ENCODE measurements around the gene PCBP4. TPM values are rescaled to one million over a fixed set of nuclear protein-coding genes. Genes with fewer than 3 reads are reported as not detected.
A peak's percentile ranks its signal among the peaks of the same experiment; 100 is the strongest.

The PCBP4 gene
- total and polyA plus RNA-seq, 4 experiments from 2014 or later = 13.0 to 20.5 (median 19.1) TPM

DNA sequence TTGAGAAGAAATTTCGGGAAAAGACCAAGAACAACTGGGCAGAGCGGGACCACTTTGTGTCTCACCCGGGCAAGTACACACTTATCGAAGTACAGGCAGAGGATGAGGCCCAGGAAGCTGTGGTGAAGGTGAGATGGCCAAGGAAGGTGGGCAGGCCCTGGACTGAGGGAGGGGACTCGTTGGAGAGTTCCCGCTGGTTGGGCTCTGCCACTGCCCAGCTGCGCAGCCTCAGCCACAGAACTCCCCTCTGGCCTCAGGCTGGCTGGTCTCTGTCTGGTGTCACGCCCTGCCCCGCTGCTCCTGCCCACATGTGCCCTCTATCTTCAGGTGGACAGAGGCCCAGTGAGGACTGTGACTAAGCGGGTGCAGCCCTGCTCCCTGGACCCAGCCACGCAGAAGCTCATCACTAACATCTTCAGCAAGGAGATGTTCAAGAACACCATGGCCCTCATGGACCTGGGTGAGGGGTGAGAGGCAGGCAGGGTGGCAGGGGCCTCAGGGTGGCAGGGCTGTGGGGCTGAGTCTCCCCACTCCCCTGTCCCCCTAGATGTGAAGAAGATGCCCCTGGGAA, 22.7 kb downstream of the PCBP4 start:
- no peak overlapping the region for H3K27ac ChIP-seq (ENCODE audit: low read depth, low read length)
- Mint-ChIP-seq H3K27me3 (no peaks in the 10 kb centered on the region), H3K27ac (no peak overlapping the region), H3K36me3 (peaks cover 4 to 5% of the 10 kb centered on the region in 2 donors), H3K4me1 (peaks cover 13 to 42% (median 23%) of the 10 kb centered on the region in 4 donors), H3K9me3 (no peaks in the 10 kb centered on the region), H3K4me3 (peak overlapping the region in 1 of 8 donors; percentile 29)
- H3K36me3 ChIP-seq (ENCODE audit: insufficient read depth, low read length) = no peaks in the 10 kb centered on the region
- peaks cover 31% of the 10 kb centered on the region for H3K4me1 ChIP-seq (ENCODE audit: insufficient read depth, low read length)
- intact Hi-C loops (cut with micrococcal nuclease) = no loop called here
- no peak for DNase-seq
- POLR2A ChIA-PET (ENCODE audit: partially characterized antibody) = interaction anchor here (0.9 to 2.3 kb wide), 3 partner anchors 21 to 210 kb away, joined by 3 to 8 read pairs (median 4); partner anchors contain the start of genes ACY1 and POC1A
- CTCF ChIA-PET (ENCODE audit: partially characterized antibody) = interaction anchor here (0.9 to 1.8 kb wide), 2 partner anchors 25 to 200 kb away, joined by 3 to 6 read pairs; no protein-coding TSS in a partner anchor
- no peaks in the 10 kb centered on the region for H3K27me3 ChIP-seq (ENCODE audit: insufficient read depth, low read length)
- no peak overlapping the region for H3K4me3 ChIP-seq (ENCODE audit: low read length in 2 of 2)
- no peaks in the 10 kb centered on the region for H3K9me3 ChIP-seq (ENCODE audit: control insufficient read depth in 1 of 2, low read length in 2 of 2)

DNA sequence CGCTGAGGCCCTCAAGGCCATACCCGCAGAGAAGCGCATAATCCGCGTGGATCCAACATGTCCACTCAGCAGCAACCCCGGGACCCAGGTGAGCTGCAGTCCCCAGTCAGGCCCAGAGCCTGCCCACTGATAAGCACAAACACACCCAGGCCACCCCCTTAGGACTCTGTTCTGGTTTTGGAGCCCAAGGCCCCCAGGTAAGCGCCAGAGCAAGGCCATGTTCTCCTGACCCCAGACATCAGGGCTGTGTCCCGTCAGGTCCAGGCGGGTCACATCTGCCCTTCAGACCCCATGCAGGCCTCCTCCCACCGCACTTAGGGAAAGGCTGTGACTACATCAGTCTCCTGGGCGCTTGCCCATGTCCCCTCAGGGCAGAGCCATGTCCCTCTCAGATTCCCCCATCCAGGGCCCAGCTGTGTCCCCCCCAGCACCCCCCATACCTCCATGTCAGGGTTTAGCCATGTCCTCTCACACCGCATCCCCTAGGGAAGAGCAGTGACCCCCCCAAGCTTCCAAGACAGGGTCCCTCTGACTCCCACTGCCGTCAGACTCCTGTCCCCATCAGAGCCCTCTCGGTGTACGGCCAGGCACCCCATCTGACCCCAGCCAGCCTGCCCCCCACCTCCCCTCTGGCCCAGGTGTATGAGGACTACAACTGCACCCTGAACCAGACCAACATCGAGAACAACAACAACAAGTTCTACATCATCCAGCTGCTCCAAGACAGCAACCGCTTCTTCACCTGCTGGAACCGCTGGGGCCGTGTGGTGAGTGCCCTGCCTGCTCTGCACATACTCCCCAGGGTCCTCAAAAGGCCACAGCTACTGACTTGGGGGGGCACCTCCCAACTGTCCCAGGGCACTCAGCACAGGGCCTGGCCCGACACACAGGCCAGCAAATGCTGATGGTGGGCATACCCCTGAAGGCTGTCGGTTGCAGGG, 23.5 kb downstream of the PCBP4 start:
- H3K27me3 Mint-ChIP-seq = no peaks in the 10 kb centered on the region
- Histone ChIP-seq H3K27ac (ENCODE audit: low read depth, low read length) (no peak overlapping the region), H3K36me3 (ENCODE audit: insufficient read depth, low read length) (peaks cover 2% of the 10 kb centered on the region), H3K4me3 (ENCODE audit: low read length in 2 of 2) (peak overlapping the region in 1 of 2 donors; percentile 63), H3K27me3 (ENCODE audit: insufficient read depth, low read length) (no peaks in the 10 kb centered on the region), H3K4me1 (ENCODE audit: insufficient read depth, low read length) (peaks cover 37% of the 10 kb centered on the region), H3K9me3 (ENCODE audit: control insufficient read depth in 1 of 2, low read length in 2 of 2) (no peaks in the 10 kb centered on the region)
- peaks cover 8 to 9% of the 10 kb centered on the region in 2 donors for H3K36me3 Mint-ChIP-seq
- CTCF ChIA-PET (ENCODE audit: partially characterized antibody) = interaction anchor here (0.7 to 3.7 kb wide), 13 partner anchors 26 to 443 kb away, joined by 3 to 49 read pairs (median 6); partner anchors contain the start of genes ABHD14A, ABHD14B, ACY1 and DCAF1
- H3K27ac Mint-ChIP-seq = peak overlapping the region in 4 of 7 donors; percentile 17 to 90 (median 72)
- intact Hi-C loops (cut with micrococcal nuclease) = loop anchor here (2.0 kb wide), 1 partner anchor 13 kb away; no protein-coding TSS in a partner anchor
- no peaks in the 10 kb centered on the region for H3K9me3 Mint-ChIP-seq
- H3K4me1 Mint-ChIP-seq = peaks cover 16 to 48% (median 25%) of the 10 kb centered on the region in 4 donors
- no peak for DNase-seq
- POLR2A ChIA-PET (ENCODE audit: partially characterized antibody) = interaction anchor here (1.1 to 2.9 kb wide), 10 partner anchors 24 to 211 kb away, joined by 3 to 72 read pairs (median 6); partner anchors contain the start of genes ABHD14A, ABHD14B, ACY1 and PCBP4
- H3K4me3 Mint-ChIP-seq = peak overlapping the region in 5 of 8 donors; percentile 8 to 92 (median 17)

DNA sequence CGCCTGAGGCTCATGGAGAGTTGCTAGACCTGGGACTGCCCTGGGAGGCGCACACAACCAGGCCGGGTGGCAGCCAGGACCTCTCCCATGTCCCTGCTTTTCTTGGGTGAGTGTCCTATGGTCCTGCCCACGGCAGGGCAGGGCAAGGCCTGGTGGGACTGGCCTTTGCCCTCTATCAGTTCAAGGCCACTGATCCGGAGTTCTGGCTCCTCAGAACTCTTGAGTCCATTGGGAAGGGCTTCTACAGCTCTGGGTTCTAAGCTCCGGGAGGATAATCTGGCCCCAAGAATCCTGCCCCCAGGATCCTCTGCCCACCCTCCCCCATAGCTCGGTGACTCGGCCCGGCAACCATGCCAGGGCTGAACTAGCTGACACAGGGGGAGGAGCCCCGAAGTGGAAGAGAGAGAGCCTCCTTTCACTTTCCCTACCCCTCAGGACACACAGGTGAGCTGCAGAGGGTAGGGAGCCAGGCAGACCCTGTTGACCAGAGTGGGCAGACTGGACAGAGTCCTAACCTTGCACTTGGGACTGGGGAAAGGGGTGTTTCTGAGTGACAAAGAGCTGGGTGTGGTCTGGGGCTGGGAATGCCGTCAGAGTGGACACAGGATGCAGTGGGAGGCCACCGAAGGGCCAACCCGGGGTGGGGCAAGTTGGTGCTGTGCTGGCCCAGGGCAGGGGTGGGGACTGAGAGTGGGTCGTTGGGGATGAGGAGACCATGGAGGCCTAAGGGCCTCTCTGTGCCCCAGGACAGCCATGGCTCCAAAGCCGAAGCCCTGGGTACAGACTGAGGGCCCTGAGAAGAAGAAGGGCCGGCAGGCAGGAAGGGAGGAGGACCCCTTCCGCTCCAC, 24.4 kb downstream of the PCBP4 start:
- Histone ChIP-seq H3K27ac (ENCODE audit: low read depth, low read length) (peak overlapping the region; percentile 66), H3K27me3 (ENCODE audit: insufficient read depth, low read length) (no peaks in the 10 kb centered on the region), H3K4me1 (ENCODE audit: insufficient read depth, low read length) (peaks cover 37% of the 10 kb centered on the region), H3K4me3 (ENCODE audit: low read length in 2 of 2) (peak overlapping the region; percentile 63 to 73), H3K36me3 (ENCODE audit: insufficient read depth, low read length) (peaks cover 11% of the 10 kb centered on the region), H3K9me3 (ENCODE audit: control insufficient read depth in 1 of 2, low read length in 2 of 2) (no peaks in the 10 kb centered on the region)
- CTCF ChIA-PET (ENCODE audit: partially characterized antibody) = interaction anchor here (0.7 to 3.7 kb wide), 17 partner anchors 8 to 442 kb away, joined by 3 to 49 read pairs (median 6); partner anchors contain the start of genes ABHD14A, ABHD14B, ACY1 and DCAF1
- intact Hi-C loops (cut with micrococcal nuclease) = loop anchor here (1.0 to 2.0 kb wide), 10 partner anchors 14 to 211 kb away; partner anchors contain the start of genes ABHD14B, PCBP4, POC1A and RPL29
- Mint-ChIP-seq H3K36me3 (peaks cover 9 to 15% of the 10 kb centered on the region in 2 donors), H3K27me3 (no peaks in the 10 kb centered on the region), H3K4me1 (peaks cover 18 to 48% (median 28%) of the 10 kb centered on the region in 4 donors), H3K27ac (peak overlapping the region; percentile 73 to 94 (median 91)), H3K4me3 (peak overlapping the region; percentile 88 to 96 (median 92)), H3K9me3 (no peaks in the 10 kb centered on the region)
- POLR2A ChIA-PET (ENCODE audit: partially characterized antibody) = interaction anchor here (0.6 to 2.9 kb wide), 19 partner anchors 8 to 1375 kb away, joined by 3 to 72 read pairs (median 4); partner anchors contain the start of genes ABHD14A, ABHD14B, ACY1 and C3orf18
- DNase-seq = peak; percentile 37 to 66 (median 48)

DNA sequence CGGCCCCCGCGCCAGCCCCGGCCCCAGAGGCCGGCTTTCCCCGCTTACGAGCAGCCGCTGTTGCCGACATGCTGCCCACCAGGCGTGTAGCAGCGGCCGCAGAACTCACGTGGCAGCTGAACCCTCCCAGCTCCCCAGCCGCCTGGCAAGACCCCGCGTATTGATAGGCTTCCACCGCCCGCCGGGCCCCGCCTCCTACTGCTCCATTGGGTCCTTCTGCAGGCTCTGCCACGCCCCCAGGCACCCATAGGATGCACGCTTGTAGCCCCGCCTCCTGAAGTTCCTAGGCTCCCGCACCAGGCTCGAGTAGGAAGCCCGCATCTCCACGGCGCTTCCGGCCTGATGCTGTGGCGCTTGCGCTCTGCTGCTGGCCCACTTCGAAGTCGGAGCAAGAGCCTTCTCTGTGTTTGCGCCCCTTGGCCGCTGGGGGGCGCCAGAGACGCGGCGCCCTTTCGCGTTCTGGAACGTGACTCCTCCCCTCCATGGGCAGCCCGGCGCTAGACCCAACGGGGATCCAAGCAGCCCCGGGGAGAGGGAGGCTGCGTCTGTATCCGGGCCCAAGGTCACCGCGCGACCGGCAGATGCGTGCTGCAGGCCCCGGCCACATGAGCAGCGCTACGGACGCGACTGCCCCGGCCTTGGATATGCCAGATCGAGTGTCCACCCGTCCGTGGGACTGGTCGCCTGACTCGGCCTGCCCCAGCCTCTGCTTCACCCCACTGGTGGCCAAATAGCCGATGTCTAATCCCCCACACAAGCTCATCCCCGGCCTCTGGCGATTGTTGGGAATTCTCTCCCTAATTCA, 25.3 kb downstream of the PCBP4 start, which contains the start of the genes PARP3 and RRP9:
Gene PARP3 (plus strand): TSS at position 566 of the 805 bp plus-strand sequence. CDS start 993 bp downstream, outside the sequence.
Gene RRP9 (minus strand): TSS at position 107 of the 805 bp plus-strand sequence. CDS start 37 bp downstream, at position 70.
- H3K36me3 Mint-ChIP-seq = peaks cover 11 to 24% of the 10 kb centered on the region in 2 donors
- intact Hi-C loops (cut with micrococcal nuclease) = loop anchor here (1.0 to 2.0 kb wide), 10 partner anchors 15 to 212 kb away; partner anchors contain the start of genes ABHD14B, PCBP4, POC1A and RPL29
- POLR2A ChIA-PET (ENCODE audit: partially characterized antibody) = interaction anchor here (0.6 to 2.9 kb wide), 23 partner anchors 9 to 1374 kb away, joined by 3 to 72 read pairs (median 4); partner anchors contain the start of genes ABHD14A, ABHD14B, ACY1 and C3orf18
- CTCF ChIA-PET (ENCODE audit: partially characterized antibody) = interaction anchor here (0.9 to 3.7 kb wide), 20 partner anchors 9 to 441 kb away, joined by 3 to 49 read pairs (median 4); partner anchors contain the start of genes ABHD14A, ABHD14B, ACY1 and DCAF1
- H3K27ac ChIP-seq (ENCODE audit: low read depth, low read length) = peak within 1 kb of the TSS; percentile 66
- H3K27me3 ChIP-seq (ENCODE audit: insufficient read depth, low read length) = no peaks in the 10 kb centered on the region
- peaks cover 18 to 48% (median 28%) of the 10 kb centered on the region in 4 donors for H3K4me1 Mint-ChIP-seq
- peak within 1 kb of the TSS; percentile 88 to 96 (median 92) for H3K4me3 Mint-ChIP-seq
- H3K36me3 ChIP-seq (ENCODE audit: insufficient read depth, low read length) = peaks cover 17% of the 10 kb centered on the region
- DNase-seq = peak; percentile 98 to 100 (median 100)
- H3K4me3 ChIP-seq (ENCODE audit: low read length in 2 of 2) = peak within 1 kb of the TSS; percentile 72 to 73
- H3K9me3 ChIP-seq (ENCODE audit: control insufficient read depth in 1 of 2, low read length in 2 of 2) = no peaks in the 10 kb centered on the region
- H3K27me3 Mint-ChIP-seq = no peaks in the 10 kb centered on the region
- no peaks in the 10 kb centered on the region for H3K9me3 Mint-ChIP-seq
- peak within 1 kb of the TSS; percentile 73 to 94 (median 91) for H3K27ac Mint-ChIP-seq
- peaks cover 37% of the 10 kb centered on the region for H3K4me1 ChIP-seq (ENCODE audit: insufficient read depth, low read length)

DNA sequence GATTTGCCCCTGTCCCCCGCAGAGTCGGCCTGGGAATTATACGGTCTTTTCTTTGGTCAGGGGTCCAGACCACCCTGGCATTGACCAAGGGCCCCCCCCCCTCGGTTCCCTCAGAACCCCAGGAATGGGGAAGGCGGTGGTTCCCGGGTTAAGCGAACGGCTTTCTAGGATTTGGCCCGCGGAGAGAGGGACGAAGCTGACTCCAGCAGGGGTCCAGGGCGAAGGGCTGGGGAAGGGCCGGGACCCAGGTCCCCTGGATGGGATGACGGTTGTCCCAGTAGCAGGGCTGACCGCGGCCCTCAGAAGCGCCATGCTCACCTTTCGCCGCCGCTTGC, 25.8 kb downstream of the PCBP4 start:
- no peak for DNase-seq

More for the DNA sequence above, 25.8 kb downstream of the PCBP4 start:
- Histone ChIP-seq H3K4me1 (ENCODE audit: insufficient read depth, low read length) (peaks cover 37% of the 10 kb centered on the region), H3K4me3 (ENCODE audit: low read length in 2 of 2) (peak overlapping the region; percentile 42 to 72), H3K9me3 (ENCODE audit: control insufficient read depth in 1 of 2, low read length in 2 of 2) (no peaks in the 10 kb centered on the region), H3K27ac (ENCODE audit: low read depth, low read length) (peak overlapping the region; percentile 62), H3K27me3 (ENCODE audit: insufficient read depth, low read length) (no peaks in the 10 kb centered on the region), H3K36me3 (ENCODE audit: insufficient read depth, low read length) (peaks cover 23% of the 10 kb centered on the region)
- peak overlapping the region; percentile 36 to 92 (median 86) for H3K27ac Mint-ChIP-seq
- H3K4me3 Mint-ChIP-seq = peak overlapping the region; percentile 85 to 96 (median 91)
- CTCF ChIA-PET (ENCODE audit: partially characterized antibody) = interaction anchor here (0.9 to 3.7 kb wide), 14 partner anchors 9 to 440 kb away, joined by 3 to 49 read pairs (median 9); partner anchors contain the start of genes ABHD14A, ABHD14B, ACY1 and DCAF1
- POLR2A ChIA-PET (ENCODE audit: partially characterized antibody) = interaction anchor here (0.6 to 2.9 kb wide), 11 partner anchors 8 to 441 kb away, joined by 3 to 72 read pairs (median 5); partner anchors contain the start of genes ABHD14A, ABHD14B, ACY1 and DCAF1
- intact Hi-C loops (cut with micrococcal nuclease) = no loop called here
- peaks cover 13 to 29% of the 10 kb centered on the region in 2 donors for H3K36me3 Mint-ChIP-seq
- no peaks in the 10 kb centered on the region for H3K27me3 Mint-ChIP-seq
- peaks cover 18 to 48% (median 28%) of the 10 kb centered on the region in 4 donors for H3K4me1 Mint-ChIP-seq
- H3K9me3 Mint-ChIP-seq = no peaks in the 10 kb centered on the region

All from CD4-positive, alpha-beta memory T cell (primary cell).